T-helper 17 cell (primary cell): ENCODE results near the gene SLIT2. TPM values are rescaled to one million over a fixed set of nuclear protein-coding genes. Genes with fewer than 3 reads are reported as not detected.

Experiments used
- ATAC-seq: fragments of 150-1000 bp; cut with Tn5 transposase; 2 replicates; pipeline ENCODE4 v1.10.0; 2021; ENCODE audit warnings: mild to moderate bottlenecking, moderate library complexity
- DNase-seq, 3 donors: peaks; one replicate each; pipeline versions ENCODE4 v3.0.0 to v3.0.0-alpha.2; 2020 to 2021
- H3K9me3 ChIP-seq: one replicate; pipeline ENCODE4 v1.7.0; 2013; ENCODE audit warnings: low read length, mild to moderate bottlenecking; ENCODE audit not compliant: control insufficient read depth, poor library complexity, severe bottlenecking
- H3K27ac Mint-ChIP-seq: one replicate; pipeline ENCODE4 v1.8.0; 2022; ENCODE audit warnings: mild to moderate bottlenecking, moderate library complexity, mixed read lengths
- H3K27me3 Mint-ChIP-seq: one replicate; pipeline ENCODE4 v1.8.0; 2022; ENCODE audit warnings: mixed read lengths
- H3K36me3 Mint-ChIP-seq: one replicate; pipeline ENCODE4 v1.8.0; 2022; ENCODE audit warnings: low read depth, mixed read lengths
- H3K4me1 Mint-ChIP-seq: one replicate; pipeline ENCODE4 v1.8.0; 2022; ENCODE audit warnings: mild to moderate bottlenecking, mixed read lengths
- H3K4me3 Mint-ChIP-seq: one replicate; pipeline ENCODE4 v1.8.0; 2022; ENCODE audit warnings: mild to moderate bottlenecking, moderate library complexity, mixed read lengths
- total RNA-seq, 4 donors: library from RNA in 2 of 4; stranded (reverse) in 2 of 4; gene quantifications; one replicate each; pipeline ENCODE4 v1.2.3 and lab custom pipeline; 2022 to 2026

SLIT2 gene
- total RNA-seq, 2 donors from 2014 or later: not detected

GRCh38 chr4:20254511-20255250, 3.0 kb downstream of the SLIT2 start:
- Mint-ChIP-seq H3K4me3 (peak overlapping the region; percentile 50), H3K36me3 (no peaks in the 10 kb centered on the region), H3K27ac (no peak overlapping the region), H3K27me3 (peaks cover 41% of the 10 kb centered on the region), H3K4me1 (peaks cover 6% of the 10 kb centered on the region)
- no peak for ATAC-seq
- no peak for DNase-seq
- H3K9me3 ChIP-seq: no peaks in the 10 kb centered on the region

- ATAC-seq: no peak
- Mint-ChIP-seq H3K27me3 (peaks cover 40% of the 10 kb centered on the region), H3K4me1 (peaks cover 6% of the 10 kb centered on the region)
These were observed 3.5 kb downstream of the SLIT2 start for GRCh38 chr4:20255251-20255586.

DNA sequence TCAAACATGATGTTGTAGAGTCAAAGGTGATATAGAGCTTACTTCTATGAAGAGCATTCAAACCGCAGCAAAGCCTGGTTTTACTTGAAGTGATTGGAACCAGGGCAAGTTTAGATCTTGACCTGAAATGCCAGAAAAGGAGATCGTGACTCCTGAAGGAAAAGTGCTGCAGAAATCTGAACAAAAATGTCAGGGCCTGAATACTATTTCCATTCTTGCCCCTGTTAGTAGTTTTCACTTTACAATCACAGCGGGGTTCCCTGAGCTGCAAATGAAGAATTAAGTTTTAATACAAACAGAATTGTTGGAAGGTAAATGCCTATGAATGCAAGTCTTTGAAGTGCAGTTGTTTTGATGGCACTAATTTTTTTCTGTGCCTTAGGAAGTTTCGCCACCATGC, 4.1 kb downstream of the SLIT2 start:
- DNase-seq (no peak), ATAC-seq (no peak)
- Mint-ChIP-seq H3K4me3 (no peak overlapping the region), H3K27me3 (peaks cover 34% of the 10 kb centered on the region), H3K36me3 (no peaks in the 10 kb centered on the region), H3K4me1 (peaks cover 6% of the 10 kb centered on the region), H3K27ac (no peak overlapping the region)
- no peaks in the 10 kb centered on the region for H3K9me3 ChIP-seq

More at GRCh38 chr4:20255251-20255586, 3.5 kb downstream of the SLIT2 start:
- Mint-ChIP-seq H3K36me3 (no peaks in the 10 kb centered on the region), H3K4me3 (peak overlapping the region; percentile 47), H3K27ac (no peak overlapping the region)
- DNase-seq: no peak
- no peaks in the 10 kb centered on the region for H3K9me3 ChIP-seq

GRCh38 chr4:20256381-20256881, 4.7 kb downstream of the SLIT2 start:
- Mint-ChIP-seq H3K27me3 (peaks cover 28% of the 10 kb centered on the region), H3K4me1 (peaks cover 6% of the 10 kb centered on the region), H3K36me3 (no peaks in the 10 kb centered on the region), H3K27ac (no peak overlapping the region), H3K4me3 (no peak overlapping the region)
- no peak for DNase-seq
- no peaks in the 10 kb centered on the region for H3K9me3 ChIP-seq
- ATAC-seq: no peak

DNA sequence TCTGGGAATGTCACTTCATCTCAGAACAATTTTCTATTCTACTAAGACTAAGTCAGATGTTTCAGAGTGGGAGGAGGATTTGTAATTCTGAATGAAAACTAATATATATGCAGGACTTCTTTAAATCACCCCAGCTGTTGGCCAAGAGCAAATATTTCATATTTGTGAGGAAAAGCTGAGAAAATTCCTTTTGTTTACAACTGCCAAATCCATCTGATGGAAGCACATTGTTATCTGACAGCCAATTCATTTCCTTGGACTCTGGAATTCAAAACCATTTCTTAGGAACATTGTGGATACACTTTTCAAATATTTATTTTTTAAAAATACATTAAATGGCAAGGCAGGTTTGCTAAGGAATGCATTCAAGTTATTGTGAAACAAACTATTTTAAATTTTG, 8.0 kb downstream of the SLIT2 start:
- Mint-ChIP-seq H3K4me1 (peaks cover 2% of the 10 kb centered on the region), H3K4me3 (no peak overlapping the region), H3K27me3 (peaks cover 17% of the 10 kb centered on the region), H3K36me3 (no peaks in the 10 kb centered on the region), H3K27ac (no peak overlapping the region)
- DNase-seq: no peak
- ATAC-seq: no peak
- no peaks in the 10 kb centered on the region for H3K9me3 ChIP-seq

DNA sequence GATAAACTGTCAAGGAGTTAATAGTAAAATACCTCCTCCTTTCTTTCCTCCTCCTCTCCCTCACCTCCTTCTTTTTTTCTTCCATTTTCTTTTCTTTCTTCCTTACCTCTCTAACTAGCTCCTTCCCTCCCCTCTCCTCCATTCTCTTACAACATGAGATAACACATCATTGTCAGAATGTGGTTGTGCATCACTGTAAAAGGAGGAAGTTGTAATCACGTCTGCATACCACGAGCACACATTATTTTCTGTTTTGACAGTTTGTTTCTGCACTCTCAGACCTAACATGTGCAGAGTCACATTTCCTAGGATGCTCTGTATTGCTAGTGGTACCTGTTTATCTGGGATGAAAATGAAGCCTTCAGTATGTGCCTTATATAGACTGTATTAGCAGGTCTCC, 9.1 kb downstream of the SLIT2 start:
- ATAC-seq: no peak
- no peak overlapping the region for H3K4me3 Mint-ChIP-seq
- H3K36me3 Mint-ChIP-seq: no peaks in the 10 kb centered on the region
- no peaks in the 10 kb centered on the region for H3K4me1 Mint-ChIP-seq
- no peak overlapping the region for H3K27ac Mint-ChIP-seq
- no peaks in the 10 kb centered on the region for H3K9me3 ChIP-seq
- no peak for DNase-seq
- peaks cover 10% of the 10 kb centered on the region for H3K27me3 Mint-ChIP-seq

GRCh38 chr4:20262221-20262620, 10.5 kb downstream of the SLIT2 start:
- ATAC-seq: no peak
- Mint-ChIP-seq H3K36me3 (no peaks in the 10 kb centered on the region), H3K4me3 (no peak overlapping the region), H3K27ac (no peak overlapping the region), H3K27me3 (peaks cover 10% of the 10 kb centered on the region), H3K4me1 (no peaks in the 10 kb centered on the region)
- DNase-seq: no peak
- no peaks in the 10 kb centered on the region for H3K9me3 ChIP-seq

DNA sequence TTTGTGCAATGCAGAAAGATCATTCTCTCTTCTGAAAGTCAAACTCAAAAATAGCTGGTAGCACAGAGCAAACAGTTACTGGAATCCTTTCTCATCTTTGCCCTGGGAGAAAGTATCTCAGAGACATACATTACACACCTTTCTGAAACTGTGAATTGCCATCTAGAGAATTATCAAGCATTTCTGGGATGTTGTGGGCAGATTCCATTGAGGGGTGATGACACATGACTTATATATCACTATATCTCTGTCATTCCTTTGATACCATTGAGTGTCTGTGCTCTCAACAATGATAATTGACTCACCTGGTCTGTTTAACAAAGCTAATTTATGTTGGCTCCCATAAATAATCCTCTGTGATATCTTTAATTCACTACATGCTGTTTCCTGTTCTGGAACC, 13.0 kb downstream of the SLIT2 start:
- ATAC-seq: no peak
- H3K27ac Mint-ChIP-seq: no peak overlapping the region

GRCh38 chr4:20265726-20266125, 14.0 kb downstream of the SLIT2 start:
- H3K36me3 Mint-ChIP-seq: no peaks in the 10 kb centered on the region
- H3K9me3 ChIP-seq: no peaks in the 10 kb centered on the region
- no peak overlapping the region for H3K27ac Mint-ChIP-seq
- H3K4me3 Mint-ChIP-seq: no peak overlapping the region
- peaks cover 10% of the 10 kb centered on the region for H3K27me3 Mint-ChIP-seq
- H3K4me1 Mint-ChIP-seq: no peaks in the 10 kb centered on the region
- DNase-seq: no peak
- ATAC-seq: no peak

More for the DNA sequence above, 13.0 kb downstream of the SLIT2 start:
- Mint-ChIP-seq H3K27me3 (peaks cover 10% of the 10 kb centered on the region), H3K4me1 (no peaks in the 10 kb centered on the region), H3K4me3 (no peak overlapping the region), H3K36me3 (no peaks in the 10 kb centered on the region)
- no peaks in the 10 kb centered on the region for H3K9me3 ChIP-seq
- no peak for DNase-seq

DNA sequence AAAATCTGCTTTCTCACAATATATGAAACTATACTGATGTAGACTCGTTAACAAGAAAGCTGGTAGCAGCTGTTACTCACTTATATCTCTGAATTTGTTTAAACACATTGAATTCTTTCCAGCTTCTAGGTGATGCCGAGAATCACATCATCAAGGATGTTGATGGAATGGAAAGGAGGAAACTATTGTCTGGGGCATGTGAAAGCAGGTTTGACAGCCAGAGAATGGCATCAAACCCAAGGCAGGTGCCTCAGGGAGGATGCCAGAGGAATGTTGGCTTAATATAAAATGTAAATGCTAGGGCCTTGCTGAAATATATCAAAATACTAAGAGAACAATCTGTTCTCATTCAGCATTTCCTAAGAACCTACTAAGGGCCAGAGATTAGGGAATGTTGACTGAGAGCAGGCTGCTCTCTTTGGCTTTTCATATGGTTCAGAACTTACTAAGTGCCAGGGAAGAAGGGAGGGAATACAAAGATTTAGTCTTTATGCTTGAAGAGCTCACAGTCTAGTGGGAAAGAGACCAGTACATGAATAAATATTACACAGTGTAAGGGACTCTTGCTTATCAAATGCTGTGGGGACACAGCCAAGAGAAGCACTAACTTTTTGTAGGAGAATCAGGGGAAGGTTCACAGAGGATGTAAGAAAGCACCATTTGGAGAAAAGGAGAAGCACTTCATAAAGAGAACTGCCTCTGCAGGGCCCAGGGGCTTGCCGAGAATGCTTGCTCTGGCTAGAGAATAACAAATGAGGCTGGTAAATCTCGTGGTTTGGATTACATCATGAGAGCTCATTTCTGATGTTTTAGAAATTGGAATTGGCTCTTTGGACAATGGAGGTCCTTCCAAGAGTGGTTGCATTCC, 14.7 kb downstream of the SLIT2 start:
- no peaks in the 10 kb centered on the region for H3K4me1 Mint-ChIP-seq
- no peaks in the 10 kb centered on the region for H3K9me3 ChIP-seq
- H3K4me3 Mint-ChIP-seq: no peak overlapping the region
- ATAC-seq (no peak), DNase-seq (no peak)
- peaks cover 10% of the 10 kb centered on the region for H3K27me3 Mint-ChIP-seq
- no peak overlapping the region for H3K27ac Mint-ChIP-seq
- no peaks in the 10 kb centered on the region for H3K36me3 Mint-ChIP-seq

GRCh38 chr4:20268028-20268427, 16.3 kb downstream of the SLIT2 start:
- DNase-seq (no peak), ATAC-seq (no peak)
- no peaks in the 10 kb centered on the region for H3K36me3 Mint-ChIP-seq
- H3K9me3 ChIP-seq: no peaks in the 10 kb centered on the region
- no peaks in the 10 kb centered on the region for H3K4me1 Mint-ChIP-seq
- no peak overlapping the region for H3K27ac Mint-ChIP-seq
- peaks cover 8% of the 10 kb centered on the region for H3K27me3 Mint-ChIP-seq
- no peak overlapping the region for H3K4me3 Mint-ChIP-seq

DNA sequence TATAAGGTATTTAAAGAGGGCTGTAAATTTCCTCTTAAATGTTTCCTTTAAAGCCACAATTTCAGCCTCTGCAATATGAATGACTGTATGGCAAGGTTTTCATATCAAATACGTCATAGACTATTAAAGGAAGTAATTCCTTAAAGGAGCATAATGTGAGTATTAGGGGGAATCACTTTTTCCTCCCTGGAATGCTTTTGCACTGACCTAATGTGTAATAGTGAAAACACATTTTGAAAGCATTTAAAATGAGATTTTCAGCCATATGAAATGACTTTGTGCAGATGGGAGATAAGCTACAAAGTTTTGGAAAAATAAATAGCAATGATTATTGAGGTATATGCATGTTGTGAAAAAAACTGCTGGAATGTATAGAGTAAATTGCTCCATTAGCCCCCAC, 17.6 kb downstream of the SLIT2 start:
- no peak for ATAC-seq
- no peaks in the 10 kb centered on the region for H3K9me3 ChIP-seq
- no peaks in the 10 kb centered on the region for H3K4me1 Mint-ChIP-seq
- no peak for DNase-seq
- H3K4me3 Mint-ChIP-seq: no peak overlapping the region
- H3K36me3 Mint-ChIP-seq: no peaks in the 10 kb centered on the region
- no peaks in the 10 kb centered on the region for H3K27me3 Mint-ChIP-seq
- H3K27ac Mint-ChIP-seq: no peak overlapping the region

DNA sequence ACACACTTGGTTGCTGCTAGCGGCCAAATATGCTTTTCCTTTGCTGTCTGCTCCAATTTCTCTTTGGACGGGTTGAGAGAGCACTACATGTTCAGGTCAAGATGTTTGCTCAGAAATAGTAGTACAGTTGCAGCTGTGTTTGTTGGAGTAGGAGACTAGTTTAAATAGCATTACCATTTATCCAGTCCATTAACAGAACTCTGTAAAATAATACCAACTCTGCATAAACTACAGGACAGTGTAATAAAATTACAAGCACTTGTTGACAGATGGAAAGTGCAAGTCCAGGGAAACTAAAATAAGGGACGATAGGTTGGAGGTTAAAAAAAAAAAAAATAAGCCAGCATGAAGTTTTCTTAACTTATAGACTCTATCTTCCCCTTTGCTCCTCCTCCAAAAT, 20.2 kb downstream of the SLIT2 start:
- ATAC-seq: no peak
- Mint-ChIP-seq H3K27ac (no peak overlapping the region), H3K36me3 (no peaks in the 10 kb centered on the region), H3K4me3 (no peak overlapping the region), H3K4me1 (no peaks in the 10 kb centered on the region), H3K27me3 (no peaks in the 10 kb centered on the region)
- no peaks in the 10 kb centered on the region for H3K9me3 ChIP-seq
- no peak for DNase-seq
